Measurements from ENCODE around the gene TMEM88. TPM values are rescaled to one million over a fixed set of nuclear protein-coding genes. Genes with fewer than 3 reads are reported as not detected.

The TMEM88 gene
- total and polyA plus RNA-seq, 2 donors (not counting 1 experiment from before 2014, with no cell fraction given): 5.1 to 9.5 TPM

- Histone ChIP-seq H2AFZ (ENCODE audit: insufficient read depth, low read depth, low read length, poor library complexity, severe bottlenecking) (no peak overlapping the region), H3K27me3 (replicated peaks in 1 of 4; ENCODE audit: control extremely low read depth in 1 of 4, control insufficient read depth in 3 of 4, insufficient read depth in 4 of 4, low read length in 3 of 4) (peaks cover 0 to 2% (median 0%) of the 10 kb centered on the region in 4 experiments), H3K4me3 (ENCODE audit: control extremely low read depth in 1 of 5, extremely low read depth in 1 of 5, insufficient read depth in 1 of 5, low read depth in 2 of 5, low read length in 4 of 5) (peak overlapping the region in 3 of 5 experiments; percentile 7 to 17 (median 16)), H3K9me3 (ENCODE audit: control extremely low read depth in 1 of 3, control insufficient read depth in 2 of 3, insufficient read depth in 1 of 3, low read length in 2 of 3) (peaks cover 0 to 4% (median 0%) of the 10 kb centered on the region in 3 donors), H3K79me2 (ENCODE audit: control insufficient read depth, insufficient read depth, low read length) (peaks cover 30% of the 10 kb centered on the region), H3K4me2 (replicated peaks; ENCODE audit: low read depth, low read length, poor library complexity, severe bottlenecking) (peak overlapping the region; percentile 99), H3K4me1 (ENCODE audit: control insufficient read depth in 2 of 2, insufficient read depth in 2 of 2, low read length in 2 of 2) (peaks cover 49 to 74% of the 10 kb centered on the region in 2 donors), H3K9ac (ENCODE audit: low read length) (peak overlapping the region; percentile 83), H3K27ac (ENCODE audit: low read length in 2 of 2) (peak overlapping the region in 1 of 2 donors; percentile 93), H3K36me3 (replicated peaks in 1 of 2; ENCODE audit: control extremely low read depth in 1 of 2, control insufficient read depth in 1 of 2, extremely low read depth in 1 of 2, insufficient read depth in 2 of 2, low read length in 1 of 2) (no peaks in the 10 kb centered on the region), H4K20me1 (ENCODE audit: control insufficient read depth, insufficient read depth, low read length, poor library complexity, severe bottlenecking) (peaks cover 30% of the 10 kb centered on the region)
- no peaks in the 10 kb centered on the region for H3K9me3 Mint-ChIP-seq (ENCODE audit: insufficient read depth)
- ATAC-seq (ENCODE audit: low read depth) (no peak), DNase-seq (peak; percentile 46)
- H3K27ac Mint-ChIP-seq: peak overlapping the region; percentile 66
- 24% methylated on average over 5 of the region's 8 CpGs for WGBS (ENCODE audit: insufficient coverage)
- peak overlapping the region; percentile 99 for H3K4me3 Mint-ChIP-seq
- CTCF ChIA-PET: interaction anchor here (0.9 to 5.3 kb wide), 12 partner anchors 10 to 219 kb away, joined by 3 to 53 read pairs (median 4); partner anchors contain the start of genes CNTROB, CYB5D1, NAA38 and RNF227
- TF ChIP-seq CTCF (IDR thresholded peaks at IDR 0.05) (no peak), EZH2 (IDR thresholded peaks at IDR 0.05; ENCODE audit: borderline replicate concordance, insufficient read depth, low read depth, low read length, poor library complexity, severe bottlenecking) (no peak)
- intact Hi-C loops (cut with micrococcal nuclease): loop anchor here (10.0 kb wide), 2 partner anchors 823 to 1183 kb away; partner anchors contain the start of genes C17orf100, MED31 and RNASEK
- POLR2A ChIA-PET: interaction anchor here (0.9 to 1.4 kb wide), 2 partner anchors 19 to 20 kb away, joined by 3 to 5 read pairs; partner anchors contain the start of genes CYB5D1 and NAA38
- peaks cover 64% of the 10 kb centered on the region for H3K4me1 Mint-ChIP-seq
- H3K27me3 Mint-ChIP-seq: peaks cover 7% of the 10 kb centered on the region
Measured at GRCh38 chr17:7837408-7838088, 17.3 kb upstream of the TMEM88 start.
